H1 (cell line): Measurements from ENCODE around the gene NUP50. TPM values are rescaled to one million over a fixed set of nuclear protein-coding genes. Genes with fewer than 3 reads are reported as not detected.

Experiments used
- EGR1 ChIP-seq: IDR thresholded peaks from 2 replicates; pipeline ENCODE4 v1.6.1; 2011; ENCODE audit warnings: low read depth, low read length, borderline replicate concordance
- RAD21 ChIP-seq, 2 experiments: IDR thresholded peaks in 1 of 2; conservative IDR thresholded peaks in 1 of 2; 2 replicates each; pipeline ENCODE4 v1.6.1; 2011; ENCODE audit warnings: low read depth in 2 of 2, low read length in 2 of 2, improper control_type of control experiment in 1 of 2, inconsistent platforms in 1 of 2, mild to moderate bottlenecking in 1 of 2, moderate library complexity in 1 of 2
- RFX5 ChIP-seq: IDR thresholded peaks from 2 replicates; pipeline ENCODE4 v1.6.1; 2011; ENCODE audit warnings: low read depth, low read length, improper control_type of control experiment, borderline replicate concordance
- SIN3A ChIP-seq, 2 experiments: IDR thresholded peaks in 1 of 2; conservative IDR thresholded peaks in 1 of 2; 2 replicates each; pipeline ENCODE4 v1.6.1; 2011 to 2012; ENCODE audit warnings: low read length in 2 of 2, improper control_type of control experiment in 1 of 2, low read depth in 1 of 2, mild to moderate bottlenecking in 1 of 2
- SIRT6 ChIP-seq: IDR thresholded peaks from one replicate; pipeline ENCODE4 v1.7.1; 2012; ENCODE audit warnings: low read length, inconsistent platforms
- SIX5 ChIP-seq: IDR thresholded peaks from 2 replicates; pipeline ENCODE4 v1.6.1; 2011; ENCODE audit warnings: mild to moderate bottlenecking, low read depth, low read length
- SP2 ChIP-seq: IDR thresholded peaks from 2 replicates; pipeline ENCODE4 v1.6.1; 2012; ENCODE audit warnings: mild to moderate bottlenecking, low read length, inconsistent platforms
- YY1 ChIP-seq: IDR thresholded peaks from 2 replicates; pipeline ENCODE4 v1.6.1; 2011; ENCODE audit warnings: low read depth, mild to moderate bottlenecking, low read length
- polyA plus RNA-seq, 7 experiments: library from polyadenylated mRNA; depleted of rRNA in 3 of 7; stranded (reverse) in 5 of 7; unstranded in 2 of 7; fragments of >200 nt in 5 of 7; fragments of 200-250 nt in 2 of 7; gene quantifications; 1 replicate in 5 of 7; 2 replicates in 1 of 7; 4 replicates in 1 of 7; pipeline versions ENCODE4 v1.2.1 to v1.2.3, GENCODE V29; 2011 to 2013; ENCODE audit warnings: missing spikeins in 2 of 7, mixed read lengths in 2 of 7
- total RNA-seq: library from RNA; stranded (reverse); fragmentation: NEBNext Ultra II Directional; extraction: Animal tissue kit (Norgen Biotek cat#: 25700); gene quantifications from 2 replicates; pipeline ENCODE4 v1.2.1, GENCODE V29; 2021
- TF ChIP-seq, protein P1 (sequence below): fragments of 300-600 bp; sonication (generic); IDR thresholded peaks from 2 replicates; pipeline ENCODE4 v1.7.1; 2012; ENCODE audit warnings: low read length, moderate library complexity, mild to moderate bottlenecking, inconsistent platforms; ENCODE audit not compliant: insufficient replicate concordance
- TF ChIP-seq, protein P2 (sequence below): IDR thresholded peaks from 2 replicates; pipeline ENCODE4 v1.6.1; 2012; ENCODE audit warnings: inconsistent platforms

The NUP50 gene
- total and polyA plus RNA-seq, 2 of the 8 experiments (the other 6 are each of a cell fraction or from before 2014, with no cell fraction given), result 20.0 to 112 TPM

GRCh38 chr22:45127866-45128265 is 35.9 kb upstream of the NUP50 start (continued):
- TF ChIP-seq, protein P1, sequence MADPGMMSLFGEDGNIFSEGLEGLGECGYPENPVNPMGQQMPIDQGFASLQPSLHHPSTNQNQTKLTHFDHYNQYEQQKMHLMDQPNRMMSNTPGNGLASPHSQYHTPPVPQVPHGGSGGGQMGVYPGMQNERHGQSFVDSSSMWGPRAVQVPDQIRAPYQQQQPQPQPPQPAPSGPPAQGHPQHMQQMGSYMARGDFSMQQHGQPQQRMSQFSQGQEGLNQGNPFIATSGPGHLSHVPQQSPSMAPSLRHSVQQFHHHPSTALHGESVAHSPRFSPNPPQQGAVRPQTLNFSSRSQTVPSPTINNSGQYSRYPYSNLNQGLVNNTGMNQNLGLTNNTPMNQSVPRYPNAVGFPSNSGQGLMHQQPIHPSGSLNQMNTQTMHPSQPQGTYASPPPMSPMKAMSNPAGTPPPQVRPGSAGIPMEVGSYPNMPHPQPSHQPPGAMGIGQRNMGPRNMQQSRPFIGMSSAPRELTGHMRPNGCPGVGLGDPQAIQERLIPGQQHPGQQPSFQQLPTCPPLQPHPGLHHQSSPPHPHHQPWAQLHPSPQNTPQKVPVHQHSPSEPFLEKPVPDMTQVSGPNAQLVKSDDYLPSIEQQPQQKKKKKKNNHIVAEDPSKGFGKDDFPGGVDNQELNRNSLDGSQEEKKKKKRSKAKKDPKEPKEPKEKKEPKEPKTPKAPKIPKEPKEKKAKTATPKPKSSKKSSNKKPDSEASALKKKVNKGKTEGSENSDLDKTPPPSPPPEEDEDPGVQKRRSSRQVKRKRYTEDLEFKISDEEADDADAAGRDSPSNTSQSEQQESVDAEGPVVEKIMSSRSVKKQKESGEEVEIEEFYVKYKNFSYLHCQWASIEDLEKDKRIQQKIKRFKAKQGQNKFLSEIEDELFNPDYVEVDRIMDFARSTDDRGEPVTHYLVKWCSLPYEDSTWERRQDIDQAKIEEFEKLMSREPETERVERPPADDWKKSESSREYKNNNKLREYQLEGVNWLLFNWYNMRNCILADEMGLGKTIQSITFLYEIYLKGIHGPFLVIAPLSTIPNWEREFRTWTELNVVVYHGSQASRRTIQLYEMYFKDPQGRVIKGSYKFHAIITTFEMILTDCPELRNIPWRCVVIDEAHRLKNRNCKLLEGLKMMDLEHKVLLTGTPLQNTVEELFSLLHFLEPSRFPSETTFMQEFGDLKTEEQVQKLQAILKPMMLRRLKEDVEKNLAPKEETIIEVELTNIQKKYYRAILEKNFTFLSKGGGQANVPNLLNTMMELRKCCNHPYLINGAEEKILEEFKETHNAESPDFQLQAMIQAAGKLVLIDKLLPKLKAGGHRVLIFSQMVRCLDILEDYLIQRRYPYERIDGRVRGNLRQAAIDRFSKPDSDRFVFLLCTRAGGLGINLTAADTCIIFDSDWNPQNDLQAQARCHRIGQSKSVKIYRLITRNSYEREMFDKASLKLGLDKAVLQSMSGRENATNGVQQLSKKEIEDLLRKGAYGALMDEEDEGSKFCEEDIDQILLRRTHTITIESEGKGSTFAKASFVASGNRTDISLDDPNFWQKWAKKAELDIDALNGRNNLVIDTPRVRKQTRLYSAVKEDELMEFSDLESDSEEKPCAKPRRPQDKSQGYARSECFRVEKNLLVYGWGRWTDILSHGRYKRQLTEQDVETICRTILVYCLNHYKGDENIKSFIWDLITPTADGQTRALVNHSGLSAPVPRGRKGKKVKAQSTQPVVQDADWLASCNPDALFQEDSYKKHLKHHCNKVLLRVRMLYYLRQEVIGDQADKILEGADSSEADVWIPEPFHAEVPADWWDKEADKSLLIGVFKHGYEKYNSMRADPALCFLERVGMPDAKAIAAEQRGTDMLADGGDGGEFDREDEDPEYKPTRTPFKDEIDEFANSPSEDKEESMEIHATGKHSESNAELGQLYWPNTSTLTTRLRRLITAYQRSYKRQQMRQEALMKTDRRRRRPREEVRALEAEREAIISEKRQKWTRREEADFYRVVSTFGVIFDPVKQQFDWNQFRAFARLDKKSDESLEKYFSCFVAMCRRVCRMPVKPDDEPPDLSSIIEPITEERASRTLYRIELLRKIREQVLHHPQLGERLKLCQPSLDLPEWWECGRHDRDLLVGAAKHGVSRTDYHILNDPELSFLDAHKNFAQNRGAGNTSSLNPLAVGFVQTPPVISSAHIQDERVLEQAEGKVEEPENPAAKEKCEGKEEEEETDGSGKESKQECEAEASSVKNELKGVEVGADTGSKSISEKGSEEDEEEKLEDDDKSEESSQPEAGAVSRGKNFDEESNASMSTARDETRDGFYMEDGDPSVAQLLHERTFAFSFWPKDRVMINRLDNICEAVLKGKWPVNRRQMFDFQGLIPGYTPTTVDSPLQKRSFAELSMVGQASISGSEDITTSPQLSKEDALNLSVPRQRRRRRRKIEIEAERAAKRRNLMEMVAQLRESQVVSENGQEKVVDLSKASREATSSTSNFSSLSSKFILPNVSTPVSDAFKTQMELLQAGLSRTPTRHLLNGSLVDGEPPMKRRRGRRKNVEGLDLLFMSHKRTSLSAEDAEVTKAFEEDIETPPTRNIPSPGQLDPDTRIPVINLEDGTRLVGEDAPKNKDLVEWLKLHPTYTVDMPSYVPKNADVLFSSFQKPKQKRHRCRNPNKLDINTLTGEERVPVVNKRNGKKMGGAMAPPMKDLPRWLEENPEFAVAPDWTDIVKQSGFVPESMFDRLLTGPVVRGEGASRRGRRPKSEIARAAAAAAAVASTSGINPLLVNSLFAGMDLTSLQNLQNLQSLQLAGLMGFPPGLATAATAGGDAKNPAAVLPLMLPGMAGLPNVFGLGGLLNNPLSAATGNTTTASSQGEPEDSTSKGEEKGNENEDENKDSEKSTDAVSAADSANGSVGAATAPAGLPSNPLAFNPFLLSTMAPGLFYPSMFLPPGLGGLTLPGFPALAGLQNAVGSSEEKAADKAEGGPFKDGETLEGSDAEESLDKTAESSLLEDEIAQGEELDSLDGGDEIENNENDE, result no peak
- no peak for TF ChIP-seq SP2
- TF ChIP-seq, protein P2, sequence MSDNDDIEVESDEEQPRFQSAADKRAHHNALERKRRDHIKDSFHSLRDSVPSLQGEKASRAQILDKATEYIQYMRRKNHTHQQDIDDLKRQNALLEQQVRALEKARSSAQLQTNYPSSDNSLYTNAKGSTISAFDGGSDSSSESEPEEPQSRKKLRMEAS, result no peak
- TF ChIP-seq RFX5, result no peak
- TF ChIP-seq SIX5, result no peak
- TF ChIP-seq SIRT6, result no peak
- TF ChIP-seq YY1, result no peak
- TF ChIP-seq RAD21 (IDR thresholded peaks at IDR 0.05 in 1 of 2, conservative IDR thresholded peaks at IDR 0.05 in 1 of 2; ENCODE audit: low read depth in 2 of 2, low read length in 2 of 2), result no peak
- TF ChIP-seq SIN3A (conservative IDR thresholded peaks at IDR 0.05 in 1 of 2, IDR thresholded peaks at IDR 0.05 in 1 of 2; ENCODE audit: low read depth in 1 of 2, low read length in 2 of 2), result no peak
- no peak for TF ChIP-seq EGR1
